IMR-90 (cell line): ENCODE data around the gene CCNI2. TPM values are rescaled to one million over a fixed set of nuclear protein-coding genes. Genes with fewer than 3 reads are reported as not detected.

Experiments used
- ATAC-seq: fragments of 200-7000 bp; cut with Tn5 transposase; 2 replicates; pipeline ENCODE4 v1.9.1; 2020; ENCODE audit warnings: low read depth, mild to moderate bottlenecking, moderate library complexity
- BruUV-seq: library from RNA; stranded (reverse); fragments of 400-500 nt; replicated peaks from 2 replicates; lab custom pipeline; 2021; lab: Mats Ljungman, UMichigan
- CTCF ChIA-PET: fragments of 300-600 bp; formaldehyde crosslinking; extraction: SDS; loops from one replicate; lab custom pipeline; 2021; ENCODE audit warnings: antibody characterized with exemption; lab: Yijun Ruan, JAX
- POLR2A ChIA-PET: fragments of 300-600 bp; sonication (Branson Sonifier 250); formaldehyde crosslinking; loops from one replicate; lab custom pipeline; 2022; ENCODE audit warnings: antibody characterized with exemption; ENCODE audit not compliant: unreplicated experiment; lab: Charles Lee
- DNase-seq: peaks from one replicate; pipeline ENCODE4 v3.0.0; 2013
- H2AFZ ChIP-seq: replicated peaks from 2 replicates; pipeline ENCODE3; 2013; ENCODE audit warnings: low read length, mild to moderate bottlenecking; ENCODE audit not compliant: poor library complexity
- H2AK5ac ChIP-seq: 2 replicates; pipeline ENCODE4 v1.6.1; 2013; ENCODE audit warnings: low read depth, low read length, inconsistent platforms
- H2AK9ac ChIP-seq: replicated peaks from 2 replicates; pipeline ENCODE3; 2013; ENCODE audit warnings: mild to moderate bottlenecking, low read depth, low read length, moderate library complexity; ENCODE audit not compliant: poor library complexity
- H2BK120ac ChIP-seq: 2 replicates; pipeline ENCODE4 v1.6.1; 2013; ENCODE audit warnings: low read depth, low read length, inconsistent platforms
- H2BK15ac ChIP-seq: 3 replicates; pipeline ENCODE4 v1.6.1; 2013; ENCODE audit warnings: low read depth, low read length, inconsistent platforms
- H2BK20ac ChIP-seq: 2 replicates; pipeline ENCODE4 v1.6.1; 2013; ENCODE audit warnings: low read depth, mild to moderate bottlenecking, inconsistent platforms, low read length, moderate library complexity
- H2BK5ac ChIP-seq: 2 replicates; pipeline ENCODE4 v1.6.1; 2013; ENCODE audit warnings: mild to moderate bottlenecking, low read depth, low read length, inconsistent platforms; ENCODE audit not compliant: poor library complexity, severe bottlenecking
- H3K14ac ChIP-seq: replicated peaks from 2 replicates; pipeline ENCODE4 v1.6.1; 2013; ENCODE audit warnings: low read depth, low read length, inconsistent platforms
- H3K18ac ChIP-seq: 2 replicates; pipeline ENCODE4 v1.6.1; 2013; ENCODE audit warnings: low read depth, low read length, control low read depth
- H3K23ac ChIP-seq: 2 replicates; pipeline ENCODE4 v1.6.1; 2013; ENCODE audit warnings: low read depth, low read length, inconsistent platforms
- H3K27ac ChIP-seq: 2 replicates; pipeline ENCODE4 v1.5.1; 2013; ENCODE audit warnings: mild to moderate bottlenecking, control low read depth, low read length; ENCODE audit not compliant: insufficient read depth
- H3K27me3 ChIP-seq: 2 replicates; pipeline ENCODE4 v1.6.1; 2013; ENCODE audit warnings: low read length; ENCODE audit not compliant: control insufficient read depth, insufficient read depth
- H3K36me3 ChIP-seq: 2 replicates; pipeline ENCODE4 v1.6.1; 2013; ENCODE audit warnings: low read length, mixed read lengths; ENCODE audit not compliant: control insufficient read depth, insufficient read depth
- H3K4ac ChIP-seq: 2 replicates; pipeline ENCODE4 v1.6.1; 2013; ENCODE audit warnings: low read depth, low read length, inconsistent platforms
- H3K4me1 ChIP-seq: 2 replicates; pipeline ENCODE4 v1.6.1; 2013; ENCODE audit warnings: low read length, mixed read lengths; ENCODE audit not compliant: control insufficient read depth, insufficient read depth
- H3K4me2 ChIP-seq: 2 replicates; pipeline ENCODE4 v1.6.1; 2013; ENCODE audit warnings: low read depth, mild to moderate bottlenecking, control low read depth, low read length, moderate library complexity
- H3K4me3 ChIP-seq: 2 replicates; pipeline ENCODE4 v1.5.1; 2013; ENCODE audit warnings: low read depth, mild to moderate bottlenecking, control low read depth, low read length, moderate library complexity; ENCODE audit not compliant: insufficient read depth
- H3K56ac ChIP-seq: 2 replicates; pipeline ENCODE4 v1.6.1; 2013; ENCODE audit warnings: low read length, inconsistent platforms; ENCODE audit not compliant: insufficient read depth; ENCODE audit errors: extremely low read depth
- H3K79me1 ChIP-seq, 2 experiments: 2 replicates each; pipeline ENCODE4 v1.6.1; 2013; ENCODE audit warnings: low read length in 2 of 2, inconsistent platforms in 1 of 2, low read depth in 1 of 2
- H3K9ac ChIP-seq: 2 replicates; pipeline ENCODE4 v1.6.1; 2013; ENCODE audit warnings: low read depth, low read length, control low read depth
- H3K9me1 ChIP-seq: 2 replicates; pipeline ENCODE4 v1.6.1; 2013; ENCODE audit warnings: low read length, inconsistent platforms; ENCODE audit not compliant: insufficient read depth
- H3K9me3 ChIP-seq: 2 replicates; pipeline ENCODE4 v1.6.1; 2013; ENCODE audit warnings: low read length; ENCODE audit not compliant: control insufficient read depth, insufficient read depth
- H4K20me1 ChIP-seq: 2 replicates; pipeline ENCODE4 v1.6.1; 2013; ENCODE audit warnings: low read length, inconsistent platforms; ENCODE audit not compliant: insufficient read depth
- H4K5ac ChIP-seq: 2 replicates; pipeline ENCODE4 v1.6.1; 2013; ENCODE audit warnings: mild to moderate bottlenecking, low read depth, low read length, control low read depth
- H4K8ac ChIP-seq, 2 experiments: 2 replicates each; pipeline ENCODE4 v1.6.1; 2013; ENCODE audit warnings: low read depth in 2 of 2, low read length in 2 of 2, control low read depth in 1 of 2, inconsistent platforms in 1 of 2
- H4K91ac ChIP-seq: 2 replicates; pipeline ENCODE4 v1.6.1; 2013; ENCODE audit warnings: low read depth, low read length, inconsistent platforms; ENCODE audit not compliant: insufficient read depth
- BHLHE40 ChIP-seq: fragments of 150-350 bp; IDR thresholded peaks from 2 replicates; pipeline ENCODE4 v1.6.1; 2016; ENCODE audit warnings: mild to moderate bottlenecking, low read depth, low read length
- CHD1 ChIP-seq: IDR thresholded peaks from 2 replicates; pipeline ENCODE4 v1.6.1; 2012; ENCODE audit warnings: low read depth, low read length, improper control_type of control experiment
- FOS ChIP-seq: fragments of 150-350 bp; IDR thresholded peaks from 2 replicates; pipeline ENCODE4 v1.6.1; 2016; ENCODE audit warnings: low read depth, low read length
- MAFK ChIP-seq: IDR thresholded peaks from 2 replicates; pipeline ENCODE4 v1.6.1; 2012; ENCODE audit warnings: low read depth, low read length, improper control_type of control experiment
- MAZ ChIP-seq: IDR thresholded peaks from 2 replicates; pipeline ENCODE4 v1.6.1; 2012; ENCODE audit warnings: low read depth, mild to moderate bottlenecking, low read length, improper control_type of control experiment, moderate library complexity, borderline replicate concordance
- MXI1 ChIP-seq: IDR thresholded peaks from 2 replicates; pipeline ENCODE4 v1.6.1; 2012; ENCODE audit warnings: low read depth, mild to moderate bottlenecking, low read length, moderate library complexity, borderline replicate concordance
- NFE2L2 ChIP-seq: fragments of 150-350 bp; IDR thresholded peaks from 2 replicates; pipeline ENCODE4 v1.6.1; 2016; ENCODE audit warnings: low read depth, mild to moderate bottlenecking, low read length
- POLR2A ChIP-seq: IDR thresholded peaks from 2 replicates; pipeline ENCODE4 v1.6.1; 2012; ENCODE audit warnings: mild to moderate bottlenecking, low read depth, low read length
- RAD21 ChIP-seq: IDR thresholded peaks from 2 replicates; pipeline ENCODE4 v1.6.1; 2012; ENCODE audit warnings: low read length, improper control_type of control experiment
- RCOR1 ChIP-seq: IDR thresholded peaks from 2 replicates; pipeline ENCODE4 v1.6.1; 2012; ENCODE audit warnings: mild to moderate bottlenecking, low read length, improper control_type of control experiment; ENCODE audit not compliant: insufficient replicate concordance
- RFX5 ChIP-seq: IDR thresholded peaks from 2 replicates; pipeline ENCODE4 v1.8.0; 2012; ENCODE audit warnings: low read depth, mild to moderate bottlenecking, low read length, moderate library complexity
- SMC3 ChIP-seq: fragments of 150-350 bp; IDR thresholded peaks from 2 replicates; pipeline ENCODE4 v1.6.1; 2016; ENCODE audit warnings: low read depth, mild to moderate bottlenecking, antibody characterized with exemption, low read length, moderate library complexity
- WGBS, 2 experiments: methylation state at CpG; one replicate each; pipeline versions ENCODE4 v1.1.5 to v1.1.7; 2013; ENCODE audit warnings: missing lambda C conversion rate in 2 of 2; ENCODE audit not compliant: insufficient read length in 1 of 2; ENCODE audit errors: extremely low coverage in 2 of 2; 5-methylcytosine and 5-hydroxymethylcytosine counted together
- dilution Hi-C: fragments of 300-500 bp; cut with HindIII; formaldehyde crosslinking; loops from one replicate; pipeline ENCODE4 v1.14.3; 2018; ENCODE audit warnings: low sequenced_read_pairs; ENCODE audit not compliant: unreplicated experiment
- in situ Hi-C: fragments of 300-500 bp; cut with MboI; formaldehyde crosslinking; loops from 3 replicates; pipeline ENCODE4 v1.14.3; 2019; ENCODE audit warnings: low sequenced_read_pairs, inconsistent platforms, mixed read lengths
- intact Hi-C: fragments of 100-400 bp; cut with micrococcal nuclease; formaldehyde crosslinking; loops from 2 replicates; pipeline ENCODE4 v1.10.0; 2022
- polyA plus RNA-seq, 3 experiments: library from polyadenylated mRNA; depleted of rRNA; stranded (reverse); fragments of >200 nt; gene quantifications; 2 replicates each; pipeline ENCODE4 v1.2.3, GENCODE V29; 2012; ENCODE audit warnings: low replicate concordance in 1 of 3
- total RNA-seq: library from RNA; depleted of rRNA; stranded (reverse); fragments of >200 nt; gene quantifications from 2 replicates; pipeline ENCODE4 v1.2.3, GENCODE V29; 2012
- TF ChIP-seq, protein P1 (sequence below): conservative IDR thresholded peaks from 2 replicates; pipeline ENCODE4 v1.5.1; 2012; ENCODE audit warnings: mild to moderate bottlenecking, low read depth, low read length, improper control_type of control experiment
- TF ChIP-seq, protein P2 (sequence below): fragments of 150-350 bp; IDR thresholded peaks from 2 replicates; pipeline ENCODE4 v1.6.1; 2017; ENCODE audit warnings: mild to moderate bottlenecking, antibody characterized with exemption, low read length, low read depth
- TF ChIP-seq, protein P3 (sequence below): fragments of 150-350 bp; IDR thresholded peaks from 2 replicates; pipeline ENCODE4 v1.6.1; 2016; ENCODE audit warnings: low read depth, mild to moderate bottlenecking, low read length, moderate library complexity, borderline replicate concordance

The CCNI2 gene
- total and polyA plus RNA-seq, 2 of the 4 experiments (the other 2 are of a cell fraction), result not detected

DNA sequence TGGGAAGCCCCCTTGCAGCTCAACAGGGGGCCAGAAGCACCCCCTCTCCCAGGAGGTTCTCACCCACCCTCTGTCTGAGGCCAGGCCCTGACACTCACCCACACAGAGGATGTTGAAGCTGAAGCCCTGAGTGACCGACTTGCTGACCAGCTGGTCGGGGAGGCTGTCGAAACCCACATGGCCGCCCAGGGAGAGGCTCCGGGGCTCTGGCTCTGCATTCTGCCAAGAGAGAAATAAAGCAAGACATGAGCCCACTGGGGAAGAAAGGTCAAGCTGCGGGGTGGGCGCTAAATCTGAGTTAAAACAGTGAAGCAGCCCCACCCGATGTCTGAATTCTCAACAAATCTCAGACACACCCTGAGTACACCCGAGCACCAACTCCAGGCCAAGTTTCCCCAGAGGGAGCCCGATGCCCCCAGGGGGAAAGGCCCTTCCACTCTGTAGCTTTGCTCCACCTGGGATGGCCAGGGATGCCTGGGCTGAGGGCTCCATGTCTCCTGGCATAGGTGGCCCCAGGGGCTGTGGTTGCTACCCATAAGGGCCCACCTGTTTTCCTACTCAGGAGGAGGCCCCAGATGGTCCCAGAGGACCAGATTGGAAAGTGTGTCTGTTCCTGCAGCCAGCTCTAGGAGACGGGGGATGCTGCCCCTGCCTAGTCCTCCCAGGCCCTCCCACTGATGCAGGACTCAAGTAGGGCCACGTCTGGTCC, 18.2 kb downstream of the CCNI2 start:
- Histone ChIP-seq H3K4me2 (no peak overlapping the region), H3K9me3 (no peaks in the 10 kb centered on the region), H2AK5ac (no peak overlapping the region), H3K14ac (no peak overlapping the region), H3K23ac (no peak overlapping the region), H3K9me1 (peaks cover 30% of the 10 kb centered on the region), H3K56ac (no peak overlapping the region), H3K18ac (no peak overlapping the region), H4K5ac (no peak overlapping the region), H3K36me3 (peaks cover 40% of the 10 kb centered on the region), H2BK20ac (no peak overlapping the region), H2AFZ (no peak overlapping the region), H2BK15ac (no peak overlapping the region), H3K9ac (no peak overlapping the region), H3K79me1 (peaks cover 26 to 52% of the 10 kb centered on the region in 2 experiments), H3K27me3 (no peaks in the 10 kb centered on the region), H2AK9ac (peak overlapping the region; percentile 10), H3K4me3 (no peak overlapping the region), H4K20me1 (peaks cover 24% of the 10 kb centered on the region), H3K4me1 (peaks cover 13% of the 10 kb centered on the region), H2BK120ac (no peak overlapping the region), H2BK5ac (no peak overlapping the region), H3K27ac (no peak overlapping the region), H4K8ac (no peak overlapping the region), H4K91ac (no peak overlapping the region), H3K4ac (no peak overlapping the region)
- in situ Hi-C loops (no loop called here), intact Hi-C loops (no loop called here), dilution Hi-C loops (no loop called here)
- DNase-seq, result no peak
- whole genome bisulfite sequencing, 2 experiments, result 84% methylated on average over 7 of the region's 12 CpGs; no CpG with 5 or more reads in 1 of the 2 experiments
- ChIA-PET POLR2A (no interaction called here), CTCF (interaction anchor here (1.4 kb wide), 1 partner anchor 10 kb away, joined by 4 read pairs; no protein-coding TSS in a partner anchor)
- BruUV-seq, result no TSS peak
- ATAC-seq, result no peak
- no peak for TF ChIP-seq NFE2L2
- TF ChIP-seq BHLHE40, result no peak
- TF ChIP-seq, protein P1, sequence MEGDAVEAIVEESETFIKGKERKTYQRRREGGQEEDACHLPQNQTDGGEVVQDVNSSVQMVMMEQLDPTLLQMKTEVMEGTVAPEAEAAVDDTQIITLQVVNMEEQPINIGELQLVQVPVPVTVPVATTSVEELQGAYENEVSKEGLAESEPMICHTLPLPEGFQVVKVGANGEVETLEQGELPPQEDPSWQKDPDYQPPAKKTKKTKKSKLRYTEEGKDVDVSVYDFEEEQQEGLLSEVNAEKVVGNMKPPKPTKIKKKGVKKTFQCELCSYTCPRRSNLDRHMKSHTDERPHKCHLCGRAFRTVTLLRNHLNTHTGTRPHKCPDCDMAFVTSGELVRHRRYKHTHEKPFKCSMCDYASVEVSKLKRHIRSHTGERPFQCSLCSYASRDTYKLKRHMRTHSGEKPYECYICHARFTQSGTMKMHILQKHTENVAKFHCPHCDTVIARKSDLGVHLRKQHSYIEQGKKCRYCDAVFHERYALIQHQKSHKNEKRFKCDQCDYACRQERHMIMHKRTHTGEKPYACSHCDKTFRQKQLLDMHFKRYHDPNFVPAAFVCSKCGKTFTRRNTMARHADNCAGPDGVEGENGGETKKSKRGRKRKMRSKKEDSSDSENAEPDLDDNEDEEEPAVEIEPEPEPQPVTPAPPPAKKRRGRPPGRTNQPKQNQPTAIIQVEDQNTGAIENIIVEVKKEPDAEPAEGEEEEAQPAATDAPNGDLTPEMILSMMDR, result no peak
- TF ChIP-seq SMC3, result no peak
- TF ChIP-seq MXI1, result no peak
- no peak for TF ChIP-seq FOS
- TF ChIP-seq RCOR1, result no peak
- no peak for TF ChIP-seq RFX5
- TF ChIP-seq MAZ, result no peak
- no peak for TF ChIP-seq CHD1
- TF ChIP-seq, protein P2, sequence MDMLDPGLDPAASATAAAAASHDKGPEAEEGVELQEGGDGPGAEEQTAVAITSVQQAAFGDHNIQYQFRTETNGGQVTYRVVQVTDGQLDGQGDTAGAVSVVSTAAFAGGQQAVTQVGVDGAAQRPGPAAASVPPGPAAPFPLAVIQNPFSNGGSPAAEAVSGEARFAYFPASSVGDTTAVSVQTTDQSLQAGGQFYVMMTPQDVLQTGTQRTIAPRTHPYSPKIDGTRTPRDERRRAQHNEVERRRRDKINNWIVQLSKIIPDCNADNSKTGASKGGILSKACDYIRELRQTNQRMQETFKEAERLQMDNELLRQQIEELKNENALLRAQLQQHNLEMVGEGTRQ, result no peak
- no peak for TF ChIP-seq MAFK
- TF ChIP-seq POLR2A, result no peak
- TF ChIP-seq RAD21, result no peak
- TF ChIP-seq, protein P3, sequence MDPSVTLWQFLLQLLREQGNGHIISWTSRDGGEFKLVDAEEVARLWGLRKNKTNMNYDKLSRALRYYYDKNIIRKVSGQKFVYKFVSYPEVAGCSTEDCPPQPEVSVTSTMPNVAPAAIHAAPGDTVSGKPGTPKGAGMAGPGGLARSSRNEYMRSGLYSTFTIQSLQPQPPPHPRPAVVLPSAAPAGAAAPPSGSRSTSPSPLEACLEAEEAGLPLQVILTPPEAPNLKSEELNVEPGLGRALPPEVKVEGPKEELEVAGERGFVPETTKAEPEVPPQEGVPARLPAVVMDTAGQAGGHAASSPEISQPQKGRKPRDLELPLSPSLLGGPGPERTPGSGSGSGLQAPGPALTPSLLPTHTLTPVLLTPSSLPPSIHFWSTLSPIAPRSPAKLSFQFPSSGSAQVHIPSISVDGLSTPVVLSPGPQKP, result no peak
